Measurements from ENCODE around the gene POU2F2.
A peak's percentile ranks its signal among the peaks of the same experiment; 100 is the strongest.
"Not testable (repeated sequence)": the region's sequence is repeated elsewhere in the genome, so short reads cannot be mapped to it uniquely, and the experiment has no call there.

The POU2F2 gene

DNA sequence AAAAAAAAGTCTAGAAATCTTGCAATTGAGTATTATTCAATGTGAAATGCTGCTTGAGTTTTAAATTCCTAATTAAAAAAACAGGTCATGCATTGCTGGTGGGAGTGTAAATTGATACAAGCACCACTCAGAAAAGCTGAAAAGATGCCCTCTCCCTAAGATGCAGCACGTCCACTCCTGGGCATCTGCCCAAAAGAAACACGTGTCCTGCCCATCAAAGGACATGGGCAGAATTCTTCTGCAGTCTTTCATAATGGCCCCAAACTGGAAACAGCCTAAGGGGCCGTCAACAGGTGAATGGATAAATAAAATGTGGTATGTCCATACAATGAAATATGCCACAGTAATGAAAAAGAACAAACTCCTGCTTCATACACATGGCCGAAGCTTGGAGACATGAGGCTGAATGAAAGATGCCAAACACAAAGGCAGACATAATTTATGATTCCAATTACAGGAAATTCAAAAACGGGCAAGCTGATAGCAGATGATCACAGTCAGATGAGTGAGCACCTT is 7.8 kb downstream of the POU2F2 start:
- no peak for DNase-seq (ENCODE audit: low read depth)

DNA sequence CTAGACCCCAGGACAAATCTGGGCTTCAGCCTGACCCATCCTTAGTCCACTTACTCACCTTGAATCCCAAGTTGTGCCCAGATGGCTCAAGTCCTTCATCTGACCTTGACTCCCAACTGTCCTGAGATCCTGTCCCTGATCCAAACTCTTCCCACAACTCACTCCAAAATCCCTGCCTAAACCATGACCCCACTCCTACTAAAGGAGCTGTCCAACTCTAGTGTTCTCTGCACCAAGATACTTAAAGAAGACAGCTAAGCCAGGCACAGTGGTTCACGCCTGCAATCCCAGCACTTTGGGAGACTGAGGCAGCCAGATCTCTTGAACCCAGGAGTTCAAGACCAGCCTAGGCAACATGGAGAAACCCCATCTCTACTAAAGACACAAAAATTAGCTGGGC is 8.5 kb downstream of the POU2F2 start:
- DNase-seq (ENCODE audit: low read depth), result no peak

DNA sequence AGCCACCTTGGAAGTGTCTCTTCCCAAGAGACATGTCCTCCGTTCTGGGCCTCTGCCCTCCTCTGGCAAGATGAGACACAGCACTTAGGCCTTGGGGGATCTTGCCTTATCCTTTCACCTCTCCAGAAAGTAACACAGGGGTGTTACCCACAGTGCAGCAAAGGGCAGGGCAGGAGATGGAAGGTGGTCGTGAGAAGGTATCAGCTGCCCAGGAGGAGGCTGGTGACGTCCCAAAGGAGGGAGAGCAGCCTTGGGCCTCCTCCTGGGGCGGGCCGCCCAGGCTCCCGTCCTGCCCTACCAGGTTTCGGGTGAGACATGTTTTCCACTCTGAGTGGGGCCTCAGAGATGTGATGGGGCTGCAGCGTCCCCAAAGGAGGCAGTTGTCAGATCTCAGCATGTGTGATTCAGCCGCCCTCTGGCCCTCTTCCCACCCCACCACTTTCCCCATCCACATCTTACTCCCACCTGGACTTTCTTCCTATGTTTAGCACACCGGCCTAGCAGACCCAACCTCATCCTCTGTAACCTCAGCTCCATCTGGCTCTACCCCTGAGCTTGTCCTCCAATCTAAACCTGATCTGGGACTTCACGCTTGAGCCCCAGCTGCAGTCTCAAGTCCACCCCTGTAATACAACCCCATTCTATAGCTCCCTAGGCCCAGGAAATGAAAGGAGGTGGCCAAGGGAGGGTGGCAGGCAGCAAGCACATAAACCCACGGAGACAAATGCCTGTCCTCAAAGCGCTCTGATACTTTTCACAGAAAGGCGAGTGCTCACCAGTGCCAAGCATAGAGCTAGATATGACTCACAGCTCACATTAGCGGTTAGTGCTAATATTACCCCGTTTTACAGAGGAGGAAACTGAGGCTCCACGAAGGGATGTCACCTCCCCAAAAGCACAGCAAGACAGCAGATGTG is 9.3 kb downstream of the POU2F2 start:
- no peak for DNase-seq (ENCODE audit: low read depth)

DNA sequence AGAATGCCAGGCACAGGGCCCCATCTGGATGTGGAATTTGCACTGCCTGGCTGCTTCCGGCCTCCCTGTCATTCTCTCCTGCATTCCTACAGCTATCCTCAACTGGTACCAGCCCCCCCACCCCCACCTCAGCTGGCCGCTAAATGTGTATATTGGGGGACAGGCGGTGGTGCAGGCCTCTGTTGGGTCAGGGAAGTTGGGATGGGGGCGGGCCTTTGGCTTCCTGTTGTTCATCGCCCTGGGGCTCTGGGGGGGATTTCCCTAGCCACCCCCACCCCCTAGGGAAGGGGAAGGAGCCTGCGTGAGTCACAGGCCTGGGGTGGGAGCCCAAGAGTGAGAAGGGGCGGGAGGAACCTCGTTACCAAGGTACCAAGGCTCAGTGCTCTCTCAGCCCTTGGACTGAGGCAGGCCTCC is 10.6 kb downstream of the POU2F2 start:
- peak; percentile 45 for DNase-seq (ENCODE audit: low read depth)

DNA sequence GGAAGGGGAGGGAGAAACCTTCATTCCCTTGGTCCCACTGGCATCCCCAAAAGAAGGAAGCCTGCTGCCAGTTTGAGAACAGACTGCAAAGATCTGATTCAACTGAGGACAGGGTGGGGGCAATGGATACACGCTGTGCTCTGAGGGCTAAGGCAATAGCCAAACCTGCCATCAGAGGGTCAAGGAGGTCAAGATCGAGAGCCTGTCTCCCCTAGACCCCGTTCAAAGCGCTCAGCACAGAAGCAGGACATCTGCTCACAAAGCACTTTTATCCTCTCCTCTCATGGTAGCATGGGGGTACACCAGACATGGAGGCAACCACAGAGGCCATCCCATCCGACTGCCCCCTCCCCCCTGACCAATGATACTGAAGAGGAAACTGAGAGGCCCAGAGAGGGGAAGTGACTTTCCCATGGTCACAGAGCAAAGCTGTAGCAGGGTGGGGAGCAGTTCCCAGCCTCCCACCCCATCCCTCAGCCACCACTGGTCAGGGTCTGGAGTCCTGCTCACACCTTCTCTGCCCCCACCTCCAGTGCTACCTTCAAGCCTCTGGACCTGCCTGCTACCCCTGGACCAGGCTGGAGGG is 11.1 kb downstream of the POU2F2 start:
- DNase-seq (ENCODE audit: low read depth), result no peak

DNA sequence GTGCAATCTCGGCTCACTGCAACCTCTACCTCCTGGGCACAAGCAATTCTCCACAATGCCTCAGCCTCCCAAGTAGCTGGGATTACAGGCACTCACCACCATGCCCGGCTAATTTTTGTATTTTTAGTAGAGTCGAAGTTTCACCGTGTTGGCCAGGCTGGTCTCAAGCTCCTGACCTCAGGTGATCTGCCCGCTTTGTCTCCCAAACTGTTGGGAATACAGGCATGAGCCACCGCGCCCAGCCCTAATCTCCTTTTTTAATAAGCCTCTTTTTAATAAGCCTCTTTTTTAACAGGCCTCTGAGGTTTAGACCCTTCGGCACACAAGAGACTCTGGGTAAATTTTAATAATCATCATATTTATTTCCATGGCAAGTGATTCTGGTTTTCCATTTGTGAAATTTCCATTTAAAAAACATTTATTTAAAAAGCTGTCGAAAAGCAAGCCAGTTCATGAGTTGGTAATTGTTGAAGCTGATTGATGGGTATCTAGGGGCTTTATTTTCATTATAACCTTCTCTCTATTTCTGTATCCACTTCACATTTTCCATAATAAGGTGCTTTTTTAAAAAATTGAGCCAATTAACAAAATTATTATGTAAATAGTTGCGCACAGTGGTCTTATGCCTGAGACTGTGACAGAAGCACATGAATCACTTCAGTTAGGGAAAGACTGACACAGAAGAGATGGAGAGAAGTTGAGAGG is 11.8 kb downstream of the POU2F2 start:
- DNase-seq (ENCODE audit: low read depth), result no peak

DNA sequence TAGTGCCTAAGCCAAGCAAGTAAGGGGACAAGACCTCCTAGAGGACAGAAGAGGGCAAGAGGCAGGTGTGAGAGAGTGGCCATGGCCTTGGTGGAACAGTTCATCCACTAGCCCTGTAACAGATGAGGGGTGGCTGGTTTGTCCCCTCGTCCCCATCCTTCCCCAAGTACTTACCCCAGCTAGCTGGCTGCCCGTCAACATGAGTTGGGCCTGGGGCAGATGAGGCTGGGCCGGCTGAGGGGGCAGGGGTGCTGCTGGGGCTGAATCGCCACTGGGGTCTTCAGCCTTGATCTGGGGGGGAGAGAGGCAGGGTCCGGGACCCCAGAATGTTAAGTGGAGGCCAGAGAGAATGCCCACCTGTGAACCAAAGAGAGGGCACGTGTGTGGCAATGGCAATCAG is 15.2 kb downstream of the POU2F2 start:
- DNase-seq (ENCODE audit: low read depth), result no peak

DNA sequence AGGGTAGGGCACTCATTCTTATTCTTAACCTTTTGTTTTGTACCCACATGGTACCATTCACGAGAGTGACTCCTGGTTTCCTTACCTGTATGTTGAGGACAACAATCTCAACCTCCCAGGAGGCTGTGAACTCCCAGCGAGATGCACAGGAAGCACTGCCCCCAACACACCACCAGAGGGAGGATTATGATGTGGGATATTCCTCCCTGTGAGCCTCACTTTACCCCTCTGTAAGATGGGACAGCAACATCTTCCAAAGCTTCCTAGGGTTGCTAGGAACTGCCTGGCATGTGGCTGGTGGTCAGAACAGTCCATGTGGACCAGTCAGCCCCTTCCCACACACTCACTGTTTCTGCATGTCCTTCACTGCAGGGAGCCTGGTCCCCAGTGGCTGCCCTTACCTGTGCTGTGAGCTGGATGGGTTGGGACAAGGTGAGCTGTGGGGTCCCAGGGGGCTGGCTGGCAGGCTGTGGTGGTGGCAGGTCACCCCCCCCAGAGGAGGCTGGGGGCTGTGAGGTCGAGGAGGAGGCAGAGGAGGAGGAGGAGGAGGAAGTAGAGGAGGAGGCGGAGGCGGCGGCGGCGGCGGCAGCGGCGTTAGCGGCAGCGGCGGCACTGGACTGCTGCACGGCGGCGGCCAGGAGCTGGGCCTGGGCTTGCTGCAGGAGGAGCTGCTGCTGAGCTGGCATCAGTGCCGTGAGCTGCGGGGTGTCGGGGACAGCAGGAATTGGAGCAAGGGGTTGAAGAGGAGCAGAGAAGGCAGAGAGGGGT is 15.8 kb downstream of the POU2F2 start:
- DNase-seq (ENCODE audit: low read depth), result no peak

DNA sequence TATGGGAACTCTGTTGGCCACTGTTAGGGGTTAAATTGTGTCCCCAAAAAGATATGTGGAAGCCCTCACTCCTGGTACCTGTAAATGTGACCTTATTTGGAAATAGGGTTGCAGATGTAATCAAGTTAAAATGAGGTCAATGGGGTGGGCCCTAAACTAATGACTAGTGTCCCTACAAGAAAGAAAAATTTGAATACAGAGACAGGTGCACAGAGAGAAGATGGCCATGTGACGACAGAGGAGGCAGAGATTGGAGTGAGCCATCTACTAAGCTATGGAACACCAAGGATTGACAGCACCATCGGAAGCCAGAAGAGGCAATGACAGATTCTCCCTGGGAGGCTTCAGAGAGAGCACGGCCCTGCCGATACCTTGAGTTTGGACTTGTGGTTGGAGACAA is 16.5 kb downstream of the POU2F2 start:
- no peak for DNase-seq (ENCODE audit: low read depth)

DNA sequence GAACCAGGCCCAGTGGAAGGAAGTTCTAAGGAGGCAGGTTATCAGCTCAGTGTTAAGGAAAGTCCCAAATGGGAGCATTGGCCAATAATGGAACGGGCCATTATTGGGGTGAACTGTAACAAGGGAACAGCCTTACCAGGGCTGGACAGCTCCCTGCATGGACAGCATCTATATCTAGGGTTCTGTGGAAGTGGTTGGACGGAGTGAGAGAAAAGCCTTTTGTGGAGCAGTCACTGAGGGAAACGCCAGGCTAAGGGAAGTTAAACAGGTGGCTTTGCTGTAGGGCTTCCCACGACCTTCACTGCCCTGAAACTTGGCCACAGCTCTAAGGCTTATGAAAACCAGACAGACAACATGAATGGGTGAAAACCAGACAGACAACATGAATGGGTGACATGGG is 17.0 kb downstream of the POU2F2 start:
- no peak for DNase-seq (ENCODE audit: low read depth)

DNA sequence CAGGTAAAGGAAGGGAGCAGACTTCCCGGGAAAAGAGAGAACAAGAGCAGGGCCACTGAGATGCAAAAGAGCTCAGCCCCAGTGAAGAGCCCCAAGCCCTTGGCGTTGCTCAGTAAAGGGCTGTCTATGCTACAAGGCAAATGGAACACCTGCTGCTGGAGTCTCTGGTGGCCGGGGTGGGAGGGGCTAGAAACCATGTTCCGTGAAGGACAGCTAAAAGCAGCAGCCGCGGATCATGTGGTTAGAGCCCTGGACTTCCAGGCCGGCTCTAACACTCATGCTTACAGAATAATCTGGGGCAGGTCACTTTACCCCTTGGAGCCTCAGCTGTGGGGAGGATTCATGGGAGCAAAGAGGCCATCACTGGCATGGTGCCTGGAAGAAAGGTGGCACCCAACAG is 17.8 kb downstream of the POU2F2 start:
- no peak for DNase-seq (ENCODE audit: low read depth)

DNA sequence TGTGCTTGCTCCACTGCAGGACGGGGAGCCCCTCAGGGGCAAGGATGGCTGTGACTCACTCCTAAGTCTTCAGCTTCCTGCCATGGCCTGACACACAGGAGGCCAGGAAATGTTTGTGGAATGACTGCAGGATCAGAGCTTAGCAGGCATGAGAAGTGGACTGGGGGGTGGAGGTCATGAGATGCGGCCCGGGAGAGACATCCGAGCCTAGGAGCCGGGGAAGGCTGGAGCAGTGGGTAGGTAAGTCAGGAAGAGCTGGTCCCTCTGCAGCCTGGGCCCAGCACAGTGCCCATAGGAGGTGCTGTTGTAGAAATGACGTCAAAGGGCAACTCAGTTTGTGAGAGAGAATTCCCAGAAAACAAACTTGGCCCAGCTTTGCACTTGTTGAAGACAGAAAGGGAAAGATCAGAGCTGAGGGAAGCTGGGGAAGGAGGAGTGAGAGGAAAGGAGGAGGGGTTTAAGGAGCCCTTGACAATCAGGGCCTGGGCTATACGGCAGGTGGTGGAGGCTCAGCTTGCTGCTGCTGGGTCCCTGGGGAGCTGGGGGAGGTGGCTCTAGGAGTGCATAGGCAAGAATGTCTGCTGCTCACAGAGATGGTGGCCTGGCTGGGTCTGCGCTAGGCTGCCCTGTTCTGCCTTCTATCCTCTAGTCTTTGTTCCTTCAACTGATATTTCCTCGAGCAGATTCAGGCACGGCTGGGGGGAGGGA is 18.5 kb downstream of the POU2F2 start:
- DNase-seq (ENCODE audit: low read depth), result no peak

DNA sequence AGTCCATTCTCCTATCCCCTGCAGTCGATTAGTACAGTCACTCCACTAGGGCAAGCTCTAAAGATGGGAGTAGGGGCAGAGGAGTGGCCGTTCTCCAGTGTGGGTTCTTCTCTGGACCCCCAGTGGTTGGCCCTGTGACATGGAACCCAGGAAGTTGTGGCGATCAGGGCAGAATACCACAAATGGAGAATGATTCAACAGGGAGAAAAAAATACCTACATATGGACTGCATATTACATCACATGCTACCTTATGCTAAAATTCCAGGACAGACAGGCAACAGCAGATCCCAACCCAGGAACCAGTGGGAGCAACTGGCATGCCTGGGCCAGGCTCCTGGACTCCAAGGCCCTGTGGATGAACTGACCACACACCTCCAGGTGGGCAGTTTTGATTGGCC is 20.4 kb downstream of the POU2F2 start:
- DNase-seq (ENCODE audit: low read depth), result no peak

DNA sequence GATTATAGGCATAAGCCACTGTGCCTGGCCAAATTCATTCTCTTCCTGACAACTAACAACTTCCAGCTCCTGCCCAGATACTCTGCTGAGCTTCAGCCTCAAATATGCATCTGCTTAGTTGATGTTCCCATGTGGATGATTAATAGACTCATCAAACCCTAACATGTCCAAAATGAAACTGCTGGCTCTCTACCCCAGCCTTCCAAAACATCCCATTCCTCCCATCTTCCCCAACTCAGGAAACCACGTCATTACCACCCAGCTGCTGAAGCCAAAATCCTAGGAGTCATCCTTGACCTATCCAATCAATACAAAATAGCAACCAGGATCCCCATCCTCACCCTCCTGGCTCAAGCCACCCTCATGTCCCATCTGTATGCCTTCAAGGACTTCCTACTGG is 20.9 kb downstream of the POU2F2 start:
- no peak for DNase-seq (ENCODE audit: low read depth)

DNA sequence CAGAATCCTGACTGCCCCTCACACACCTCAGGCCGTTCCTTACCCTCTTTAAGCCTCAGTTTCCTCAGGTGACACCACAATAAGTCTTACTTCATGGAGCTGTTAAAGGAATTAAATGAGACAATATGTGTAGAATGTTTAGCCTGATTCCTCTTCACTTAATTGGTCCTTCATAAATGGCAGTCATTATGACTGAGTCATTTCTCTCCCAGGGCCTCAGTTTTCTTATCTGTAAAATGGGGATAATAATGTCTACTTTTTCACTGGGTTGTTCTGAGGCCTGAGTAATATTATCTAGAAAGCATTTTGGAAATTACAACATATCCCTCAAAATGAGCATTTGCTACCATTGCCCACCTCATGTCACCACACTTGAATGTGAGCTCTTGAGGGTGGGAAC is 21.6 kb downstream of the POU2F2 start:
- no peak for DNase-seq (ENCODE audit: low read depth)

DNA sequence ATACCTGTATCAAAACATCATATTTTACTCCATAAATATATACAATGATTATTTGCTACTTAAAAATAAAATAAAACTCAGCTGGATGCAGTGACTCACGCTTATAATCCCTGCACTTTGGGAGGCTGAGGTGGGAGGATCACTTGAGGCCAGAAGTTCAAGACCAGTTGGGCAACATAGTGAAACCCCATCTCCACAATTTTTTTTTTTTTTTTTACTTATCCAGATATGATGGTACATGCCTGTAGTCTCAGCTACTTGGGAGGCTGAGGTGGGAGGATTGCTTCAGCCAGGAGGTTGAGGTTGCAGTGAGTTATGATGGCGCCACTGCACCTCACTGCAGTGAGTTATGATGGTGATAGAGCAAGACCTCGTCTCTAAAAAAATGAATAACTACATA is 22.4 kb downstream of the POU2F2 start:
- DNase-seq (ENCODE audit: low read depth), result no peak

DNA sequence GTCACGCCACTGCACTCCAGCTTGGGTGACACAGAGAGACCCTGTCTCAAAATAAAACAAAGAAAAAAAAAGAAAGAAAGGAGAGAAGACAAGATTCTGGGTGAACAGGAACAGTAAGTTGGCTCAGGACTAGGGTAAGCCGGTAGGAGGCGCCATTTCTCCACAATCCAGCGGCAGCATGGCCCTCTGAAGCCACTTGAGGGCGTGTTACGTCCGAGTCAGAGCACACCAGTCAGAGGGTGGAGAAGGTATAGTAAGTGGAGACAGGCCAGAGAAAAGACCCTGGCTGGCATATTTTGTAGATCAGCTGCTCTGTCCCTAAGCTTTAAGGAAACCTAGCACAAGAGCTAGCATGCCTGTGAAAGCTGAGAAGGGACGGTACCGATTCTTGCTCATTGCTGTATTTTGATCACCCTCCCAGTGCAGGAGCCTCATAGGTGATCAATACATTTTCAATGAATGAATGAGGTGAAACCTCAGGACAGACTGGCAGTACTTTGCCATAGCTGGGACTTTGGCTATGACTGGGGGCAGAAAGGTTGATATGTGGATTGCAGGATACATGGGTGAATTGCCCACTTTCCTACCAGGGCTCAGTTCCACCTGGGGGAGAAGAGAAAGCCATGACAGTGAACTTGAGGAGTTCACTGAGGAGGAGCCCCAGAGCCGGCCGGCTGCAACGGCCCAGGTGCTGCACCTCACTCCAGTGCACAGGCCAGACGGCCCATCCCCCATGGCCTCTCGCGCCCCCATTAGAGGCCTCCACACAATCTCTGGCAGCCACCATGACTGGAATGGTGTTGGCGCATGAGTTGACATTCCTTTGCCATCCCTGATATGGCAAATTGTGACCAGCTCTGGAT is 23.5 kb downstream of the POU2F2 start:
- peak; percentile 87 for DNase-seq (ENCODE audit: low read depth)

DNA sequence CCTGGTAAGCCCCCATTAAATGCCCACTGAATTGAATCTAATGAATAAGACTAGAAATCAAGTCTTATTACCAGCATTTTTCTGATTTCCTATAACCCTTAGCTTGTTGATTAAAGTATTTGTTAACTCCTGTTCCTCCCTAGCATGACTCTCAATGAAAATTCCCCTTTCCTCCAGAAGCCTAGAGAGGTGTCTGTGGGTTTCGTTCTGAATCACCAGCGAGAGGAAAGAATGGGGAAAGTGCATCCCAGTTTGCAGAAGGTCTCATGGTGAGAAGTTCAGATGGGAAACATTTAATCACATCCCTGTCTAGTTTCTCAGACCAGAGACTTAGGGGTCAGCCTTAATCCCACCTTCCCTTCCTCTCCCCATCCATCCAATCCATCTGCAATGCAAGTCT is 26.9 kb downstream of the POU2F2 start:
- no peak for DNase-seq (ENCODE audit: low read depth)

DNA sequence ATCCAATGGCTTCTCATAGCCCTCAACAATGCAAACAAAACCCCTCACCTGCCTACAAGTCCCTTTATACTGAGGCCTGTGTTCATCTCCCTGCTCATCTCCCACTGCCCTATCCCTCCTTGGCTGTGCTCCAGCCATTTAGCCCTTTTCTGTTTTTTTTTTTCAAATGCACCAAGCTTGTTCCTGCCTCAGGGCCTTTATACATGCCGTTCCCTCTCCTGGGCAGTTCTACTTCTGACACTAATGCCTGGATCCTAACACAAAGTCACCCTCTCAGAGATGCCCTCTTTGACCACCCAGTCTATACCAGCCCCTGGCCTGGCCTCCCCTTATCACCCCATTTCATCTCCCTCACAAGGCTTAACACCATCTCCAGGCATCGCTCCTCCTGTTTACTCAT is 29.4 kb downstream of the POU2F2 start:
- DNase-seq (ENCODE audit: low read depth), result no peak

DNA sequence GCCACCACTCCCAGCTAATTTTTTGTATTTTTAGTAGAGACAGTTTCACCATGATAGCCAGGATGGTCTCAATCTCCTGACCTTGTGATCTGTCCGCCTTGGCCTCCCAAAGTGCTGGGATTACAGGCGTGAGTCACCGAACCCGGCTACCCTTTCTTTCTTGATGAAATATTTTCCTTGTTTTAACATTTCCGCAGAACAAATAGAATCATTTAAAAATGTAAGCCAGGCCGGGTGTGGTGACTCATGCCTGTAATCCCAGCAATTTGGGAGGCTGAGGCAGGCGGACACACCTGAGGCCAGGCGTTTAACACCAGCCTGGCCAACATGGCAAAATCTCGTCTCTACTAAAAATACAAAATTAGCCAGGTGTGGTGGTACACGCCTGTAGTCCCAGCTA is 32.0 kb downstream of the POU2F2 start:
- not testable (repeated sequence) for DNase-seq (ENCODE audit: low read depth)

Measured in stimulated activated CD8-positive, alpha-beta memory T cell treated with anti-CD3 and anti-CD28 coated beads, Interleukin-15, amount 100 ng/mL, for 1 hour (primary cell).